ENCODE measurements around the gene IDH2. TPM values are rescaled to one million over a fixed set of nuclear protein-coding genes. Genes with fewer than 3 reads are reported as not detected.

Gene IDH2
- total and polyA plus RNA-seq, 2 of the 13 experiments (the other 11 are each of a cell fraction or from before 2014, with no cell fraction given) = 121 to 145 TPM

DNA sequence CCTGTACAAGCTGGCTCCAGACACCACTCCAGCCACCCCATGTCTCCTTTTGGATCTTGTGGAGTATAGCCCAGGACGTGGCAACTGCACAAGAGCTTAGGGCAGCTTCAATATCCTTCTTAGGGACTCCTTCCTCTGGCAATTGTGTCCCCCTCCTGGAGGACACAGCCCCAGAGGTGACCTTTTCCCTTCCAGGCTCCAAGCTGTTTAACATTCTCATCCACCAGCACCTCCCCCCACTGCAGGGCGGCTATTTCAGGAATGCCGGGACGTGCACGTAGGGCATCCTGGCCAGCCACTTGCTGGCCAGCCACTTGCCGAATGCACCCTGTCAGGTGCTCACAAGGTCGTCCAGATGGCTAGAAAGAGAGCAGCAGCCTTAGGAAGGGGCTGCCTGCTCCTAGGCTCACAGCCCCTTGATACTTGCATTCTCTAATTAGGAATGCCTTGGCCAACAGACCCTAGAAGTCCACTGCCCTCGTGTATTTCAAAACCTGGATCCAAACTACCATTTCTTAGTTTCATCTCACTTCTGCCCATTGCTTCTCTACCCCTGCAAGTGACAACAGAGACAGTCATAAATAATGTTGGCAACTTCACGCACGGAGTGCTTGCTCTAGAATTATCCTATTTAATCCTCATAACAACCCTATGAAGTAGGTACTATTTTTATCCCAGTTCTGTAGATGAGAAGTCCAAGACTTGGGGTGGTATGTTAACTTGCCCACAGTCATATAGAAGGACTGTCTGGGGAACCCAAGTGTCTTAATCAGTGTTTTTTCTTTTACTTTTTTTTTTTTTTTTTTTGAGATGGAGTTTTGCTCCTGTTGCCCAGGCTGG is 24.5 kb upstream of the IDH2 start (continued):
- TF ChIP-seq ZNF143 (CRISPR knock-in tag; IDR thresholded peaks at IDR 0.05) (peak; percentile 76), ZNF563 (CRISPR knock-in tag; IDR thresholded peaks at IDR 0.05) (no peak), RAD51 (IDR thresholded peaks at IDR 0.05; ENCODE audit: borderline replicate concordance) (no peak)

DNA sequence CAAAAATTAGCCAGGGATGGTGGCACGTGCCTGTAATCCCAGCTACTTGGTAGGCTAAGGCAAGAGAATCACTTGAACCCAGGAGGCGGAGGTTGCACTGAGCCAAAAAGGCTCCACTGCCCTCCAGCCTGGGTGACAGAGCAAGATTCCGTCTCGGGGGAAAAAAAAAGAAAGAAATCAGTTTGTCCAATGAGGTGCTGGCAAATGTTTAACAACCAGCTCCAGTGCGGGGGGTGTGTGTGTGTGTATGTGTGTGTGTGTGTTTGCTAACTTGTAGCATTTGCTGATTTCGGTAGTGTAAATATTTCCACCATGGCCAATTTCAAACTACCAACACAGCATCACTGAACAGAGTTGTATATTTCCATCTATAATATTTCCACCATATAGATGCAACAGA is 23.8 kb upstream of the IDH2 start:
- peak; percentile 59 for DNase-seq (ENCODE audit: low spot score)
- POLR2A ChIA-PET = interaction anchor here (1.0 kb wide), 1 partner anchor 232 kb away, joined by 3 read pairs; the partner anchor contains the start of gene AP3S2
- TF ChIP-seq BRD4 (CRISPR knock-in tag; IDR thresholded peaks at IDR 0.05) (no peak), FOXP1 (IDR thresholded peaks at IDR 0.05) (no peak), FOXP1 (CRISPR knock-in tag; IDR thresholded peaks at IDR 0.05) (peak; percentile 76), SATB2 (CRISPR knock-in tag; IDR thresholded peaks at IDR 0.05) (no peak), ZNF350 (CRISPR knock-in tag; IDR thresholded peaks at IDR 0.05; ENCODE audit: borderline replicate concordance, low read depth) (no peak), PRPF4 (IDR thresholded peaks at IDR 0.05; ENCODE audit: low read depth, low read length, poor library complexity, severe bottlenecking) (no peak), TBP (CRISPR knock-in tag; IDR thresholded peaks at IDR 0.05) (no peak), SMARCE1 (IDR thresholded peaks at IDR 0.05; ENCODE audit: borderline replicate concordance) (no peak), ZNF7 (CRISPR knock-in tag; IDR thresholded peaks at IDR 0.05) (no peak), KDM6A (CRISPR knock-in tag; IDR thresholded peaks at IDR 0.05; ENCODE audit: low read depth) (no peak), PAF1 (CRISPR knock-in tag; IDR thresholded peaks at IDR 0.05) (no peak), ZNF264 (CRISPR knock-in tag; IDR thresholded peaks at IDR 0.05) (no peak), ASH2L (IDR thresholded peaks at IDR 0.05; ENCODE audit: insufficient read length, low read depth, low read length) (no peak), ZNF441 (CRISPR knock-in tag; IDR thresholded peaks at IDR 0.05; ENCODE audit: borderline replicate concordance) (peak; percentile 99)
- TF ChIP-seq, protein P1, sequence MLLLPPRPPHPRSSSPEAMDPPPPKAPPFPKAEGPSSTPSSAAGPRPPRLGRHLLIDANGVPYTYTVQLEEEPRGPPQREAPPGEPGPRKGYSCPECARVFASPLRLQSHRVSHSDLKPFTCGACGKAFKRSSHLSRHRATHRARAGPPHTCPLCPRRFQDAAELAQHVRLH (CRISPR knock-in tag; IDR thresholded peaks at IDR 0.05; ENCODE audit: borderline replicate concordance, low read depth) = 0 out of 2 replicates have a peak, but pooled peaks have one; percentile 17
- TF ChIP-seq, protein P2, sequence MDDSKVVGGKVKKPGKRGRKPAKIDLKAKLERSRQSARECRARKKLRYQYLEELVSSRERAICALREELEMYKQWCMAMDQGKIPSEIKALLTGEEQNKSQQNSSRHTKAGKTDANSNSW (CRISPR knock-in tag; IDR thresholded peaks at IDR 0.05; ENCODE audit: borderline replicate concordance) = no peak
- TF ChIP-seq, protein P3, sequence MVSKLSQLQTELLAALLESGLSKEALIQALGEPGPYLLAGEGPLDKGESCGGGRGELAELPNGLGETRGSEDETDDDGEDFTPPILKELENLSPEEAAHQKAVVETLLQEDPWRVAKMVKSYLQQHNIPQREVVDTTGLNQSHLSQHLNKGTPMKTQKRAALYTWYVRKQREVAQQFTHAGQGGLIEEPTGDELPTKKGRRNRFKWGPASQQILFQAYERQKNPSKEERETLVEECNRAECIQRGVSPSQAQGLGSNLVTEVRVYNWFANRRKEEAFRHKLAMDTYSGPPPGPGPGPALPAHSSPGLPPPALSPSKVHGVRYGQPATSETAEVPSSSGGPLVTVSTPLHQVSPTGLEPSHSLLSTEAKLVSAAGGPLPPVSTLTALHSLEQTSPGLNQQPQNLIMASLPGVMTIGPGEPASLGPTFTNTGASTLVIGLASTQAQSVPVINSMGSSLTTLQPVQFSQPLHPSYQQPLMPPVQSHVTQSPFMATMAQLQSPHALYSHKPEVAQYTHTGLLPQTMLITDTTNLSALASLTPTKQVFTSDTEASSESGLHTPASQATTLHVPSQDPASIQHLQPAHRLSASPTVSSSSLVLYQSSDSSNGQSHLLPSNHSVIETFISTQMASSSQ (IDR thresholded peaks at IDR 0.05; ENCODE audit: low read depth) = peak; percentile 74; the same call in 1 of the 2 replicates
- TF ChIP-seq, protein P3 (CRISPR knock-in tag; IDR thresholded peaks at IDR 0.05; ENCODE audit: borderline replicate concordance) = no peak; the same call in 1 of the 2 replicates

More for the DNA sequence above, 23.8 kb upstream of the IDH2 start:
- Histone ChIP-seq H3K9ac (ENCODE audit: insufficient read depth, low read depth, low read length) (no peak overlapping the region), H4K20me1 (ENCODE audit: insufficient read depth, low read length) (no peaks in the 10 kb centered on the region), H3K4me2 (ENCODE audit: low read depth, low read length) (peak overlapping the region; percentile 91), H3K27me3 (ENCODE audit: control insufficient read depth in 1 of 2, insufficient read depth in 2 of 2, low read length in 2 of 2) (no peaks in the 10 kb centered on the region; a peak in 1 of 5 replicates), H2AFZ (ENCODE audit: low read length) (no peak overlapping the region), H3K9me3 (ENCODE audit: low read length) (no peaks in the 10 kb centered on the region), H3K4me3 (replicated peaks in 1 of 3; ENCODE audit: insufficient read depth in 1 of 3, low read depth in 2 of 3, low read length in 3 of 3) (peak overlapping the region in 2 of 3 experiments; percentile 34 to 53; a peak in 4 of 6 replicates), H3K27ac (ENCODE audit: extremely low read length, insufficient read depth, low read length) (no peak overlapping the region), H3K79me2 (ENCODE audit: insufficient read depth, low read length) (no peaks in the 10 kb centered on the region), H3K36me3 (replicated peaks in 1 of 2; ENCODE audit: control insufficient read depth in 1 of 2, insufficient read depth in 2 of 2, low read length in 2 of 2) (no peaks in the 10 kb centered on the region), H3K4me1 (ENCODE audit: insufficient read depth, low read length) (peaks cover 44% of the 10 kb centered on the region)
- CTCF ChIA-PET (ENCODE audit: low intra/inter-chr PET ratio, low total read pairs) = no interaction called here
- intact Hi-C loops (cut with micrococcal nuclease; ENCODE audit: unreplicated experiment) = no loop called here
- 3% methylated on average over 6 of the region's 6 CpGs for WGBS (ENCODE audit: low lambda C conversion rate)
- FAIRE-seq = no peak
- BruUV-seq (replicated peaks) = no TSS peak
- in situ Hi-C loops (cut with HindIII; ENCODE audit: extremely low pct_ligation_motif_present, low pct_unique_long_range_greater_than_20kb) = no loop called here
- ATAC-seq = peak; percentile 14; the same call in 1 of the 3 replicates
